Measurements from ENCODE around the gene DDX1. TPM values are rescaled to one million over a fixed set of nuclear protein-coding genes. Genes with fewer than 3 reads are reported as not detected.

Gene DDX1
- total and polyA plus RNA-seq, 10 of the 15 experiments (the other 5 are each of a cell fraction or from before 2014, with no cell fraction given) = 53.2 to 134 (median 85.6) TPM

GRCh38 chr2:15606481-15607441, 15.1 kb downstream of the DDX1 start (continued):
- TF ChIP-seq FOS (IDR thresholded peaks at IDR 0.05; ENCODE audit: borderline replicate concordance, extremely low read depth, insufficient read length) (no peak), ZNF622 (IDR thresholded peaks at IDR 0.05) (no peak)

- DNase-seq (ENCODE audit: low read depth, low spot score) (no peak), FAIRE-seq (no peak), ATAC-seq (no peak)
- Histone ChIP-seq H3K27ac (ENCODE audit: control insufficient read depth, insufficient read depth) (no peak overlapping the region), H3K4me3 (no peak overlapping the region), H4K20me1 (ENCODE audit: control insufficient read depth, insufficient read depth) (no peaks in the 10 kb centered on the region), H2AFZ (ENCODE audit: control insufficient read depth, low read depth, low read length) (no peak overlapping the region), H3K4me1 (ENCODE audit: control insufficient read depth, insufficient read depth, low read length) (no peaks in the 10 kb centered on the region), H3K4me2 (ENCODE audit: control insufficient read depth, insufficient read depth) (no peak overlapping the region), H3K36me3 (ENCODE audit: control insufficient read depth in 2 of 2, insufficient read depth in 2 of 2, low read length in 1 of 2) (peaks cover 12 to 19% of the 10 kb centered on the region in 2 experiments), H3K9ac (ENCODE audit: control insufficient read depth, insufficient read depth, low read length) (no peak overlapping the region), H3K79me2 (ENCODE audit: control insufficient read depth, insufficient read depth, low read length) (no peaks in the 10 kb centered on the region), H3K27me3 (replicated peaks in 1 of 2; ENCODE audit: control insufficient read depth in 2 of 2, insufficient read depth in 2 of 2, low read length in 1 of 2) (no peaks in the 10 kb centered on the region), H3K9me3 (replicated peaks; ENCODE audit: control insufficient read depth, insufficient read depth, low read length) (no peaks in the 10 kb centered on the region)
- ChIA-PET POLR2A (interaction anchor here (0.6 kb wide), 2 partner anchors 34 to 52 kb away, joined by 3 to 7 read pairs; no protein-coding TSS in a partner anchor), SMC1A (ENCODE audit: uncharacterized antibody, unreplicated experiment) (interaction anchor here (1.5 kb wide), 1 partner anchor 11 kb away, joined by 5 read pairs; no protein-coding TSS in a partner anchor), CTCF (no interaction called here), RAD21 (ENCODE audit: unreplicated experiment) (no interaction called here)
- no TSS peak for BruUV-seq (replicated peaks)
- 97% methylated on average over 7 of the region's 7 CpGs for WGBS (ENCODE audit: insufficient coverage, insufficient replicate concordance, low lambda C conversion rate, missing lambda C conversion rate)
- intact Hi-C loops (cut with micrococcal nuclease; ENCODE audit: unreplicated experiment) (no loop called here), in situ Hi-C loops (cut with MboI) (no loop called here)
- TF ChIP-seq NFYA (IDR thresholded peaks at IDR 0.05; ENCODE audit: borderline replicate concordance, low read depth, low read length) (no peak), IKZF2 (IDR thresholded peaks at IDR 0.05) (no peak), TCF3 (IDR thresholded peaks at IDR 0.05; ENCODE audit: borderline replicate concordance, insufficient read depth, low read depth, low read length) (no peak), ZNF687 (IDR thresholded peaks at IDR 0.05) (no peak), E2F4 (IDR thresholded peaks at IDR 0.05; ENCODE audit: low read depth, low read length) (no peak), GATAD2B (conservative IDR thresholded peaks at IDR 0.05; ENCODE audit: low read depth) (no peak), NFIC (IDR thresholded peaks at IDR 0.05; ENCODE audit: low read depth, low read length) (no peak), KLF5 (IDR thresholded peaks at IDR 0.05; ENCODE audit: partially characterized antibody) (no peak), SMARCA5 (IDR thresholded peaks at IDR 0.05) (no peak), CREB1 (IDR thresholded peaks at IDR 0.05; ENCODE audit: low read depth) (no peak), STAT3 (IDR thresholded peaks at IDR 0.05; ENCODE audit: low read depth, low read length) (no peak), PAX8 (IDR thresholded peaks at IDR 0.05) (no peak), FOXK2 (IDR thresholded peaks at IDR 0.05) (no peak), EGR1 (IDR thresholded peaks at IDR 0.05; ENCODE audit: borderline replicate concordance in 1 of 2, low read depth in 2 of 2, low read length in 2 of 2) (no peak), MEF2B (IDR thresholded peaks at IDR 0.05; ENCODE audit: partially characterized antibody, poor library complexity, severe bottlenecking) (no peak)
Observed at GRCh38 chr2:15607709-15608391, 16.2 kb downstream of the DDX1 start.
